Left colon (tissue), 2 donors: ENCODE data around the gene AUTS2. TPM values are rescaled to one million over a fixed set of nuclear protein-coding genes. Genes with fewer than 3 reads are reported as not detected.

Experiments used
- ATAC-seq: fragments of 200-7000 bp; cut with Tn5 transposase; one replicate; pipeline ENCODE4 v1.9.1; 2020; ENCODE audit warnings: mild to moderate bottlenecking, moderate library complexity
- DNase-seq, 2 donors: peaks; one replicate each; pipeline ENCODE4 v3.0.0-alpha.2; 2020
- intact Hi-C, 2 donors: fragments of 100-400 bp; cut with DNase I in 1 of 2; cut with micrococcal nuclease in 1 of 2; formaldehyde crosslinking; loops; one replicate each; pipeline versions ENCODE4 v1.11.2 to v1.14.0; 2022; cut with DNase I, micrococcal nuclease
- total RNA-seq, 2 donors: library from RNA; stranded (reverse); fragmentation: NEBNext Ultra II Directional; extraction: Animal tissue kit (Norgen Biotek cat#: 25700); gene quantifications; one replicate each; pipeline ENCODE4 v1.2.1, GENCODE V29; 2021
- donor health status: DM: no; HTN: no; CAD: no.
- donor health status: DM: yes; HTN: yes; CAD: no.

Gene AUTS2
- total RNA-seq, 2 donors from 2014 or later, result 43.3 to 44.2 TPM

- ATAC-seq (no peak), DNase-seq (no peak)
- intact Hi-C loops, result no loop called here
Measured at GRCh38 chr7:69619054-69619453, 20.8 kb downstream of the AUTS2 start.

DNA sequence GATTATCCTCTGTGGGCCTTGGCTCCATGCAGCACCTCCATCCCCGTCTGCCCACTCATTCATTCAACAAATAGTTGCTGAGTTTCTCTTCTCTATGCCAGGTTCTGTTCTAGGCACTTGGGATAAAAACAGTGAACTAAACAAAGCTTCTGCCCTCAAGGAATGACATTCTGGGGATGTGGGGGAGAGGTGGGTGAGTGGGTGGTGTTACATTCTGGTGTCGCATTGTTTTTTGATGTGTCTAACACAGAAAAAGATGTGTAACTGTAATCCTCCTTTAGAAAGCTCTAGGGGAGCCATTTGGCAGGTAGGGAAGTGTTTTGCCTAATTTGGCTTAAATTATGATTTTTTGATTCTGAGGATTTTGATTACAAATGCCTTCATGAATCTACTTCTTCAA lies 21.4 kb downstream of the AUTS2 start:
- ATAC-seq (no peak), DNase-seq (no peak)
- intact Hi-C loops, result no loop called here

GRCh38 chr7:69620063-69620462 lies 21.8 kb downstream of the AUTS2 start:
- DNase-seq (no peak), ATAC-seq (no peak)
- intact Hi-C loops, result no loop called here

- intact Hi-C loops, result no loop called here
- no peak for DNase-seq
- ATAC-seq, result no peak
Measured at GRCh38 chr7:69620650-69621049, 22.4 kb downstream of the AUTS2 start.

DNA sequence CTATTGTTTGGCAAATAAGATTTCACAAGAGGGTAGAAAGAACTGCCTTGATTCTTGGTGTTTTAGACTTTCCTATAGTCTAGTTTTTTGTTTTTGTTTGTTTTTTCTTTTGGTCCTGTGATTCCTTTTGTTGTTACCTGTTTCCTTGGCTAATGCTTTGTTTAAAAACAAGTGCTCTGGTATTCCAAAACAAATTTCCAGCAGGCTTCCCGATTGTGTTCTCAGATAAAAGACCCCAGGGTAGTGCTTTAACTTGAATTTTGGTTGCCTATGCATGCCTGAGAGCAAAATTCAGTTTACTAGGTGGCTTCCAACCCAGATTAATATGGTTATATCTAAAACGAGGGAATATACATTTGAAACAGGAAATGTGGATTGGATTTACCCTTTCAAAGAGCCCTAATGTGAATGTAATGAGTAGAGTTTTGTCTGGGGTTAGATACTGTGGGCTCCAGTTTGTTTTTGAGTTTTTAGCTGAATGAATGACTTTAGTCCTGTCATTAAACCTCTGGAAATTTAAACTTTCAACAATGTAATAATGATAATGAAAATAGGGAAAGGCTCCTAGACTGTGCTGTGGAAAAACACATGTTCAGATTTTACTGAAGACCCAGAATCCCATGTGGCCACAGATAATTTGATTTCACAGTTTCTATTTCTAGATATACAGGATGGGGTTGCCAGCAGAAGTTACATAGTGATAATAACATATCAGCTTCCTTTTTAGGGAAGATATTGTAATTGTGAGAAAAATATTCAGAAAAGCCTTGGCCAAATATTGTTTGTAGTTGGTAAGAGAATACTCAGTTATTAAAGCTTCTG lies 23.9 kb downstream of the AUTS2 start:
- no peak for ATAC-seq
- intact Hi-C loops, result no loop called here
- no peak for DNase-seq

- no peak for DNase-seq
- intact Hi-C loops, result no loop called here
- ATAC-seq, result no peak
Measured at GRCh38 chr7:69622960-69623359, 24.7 kb downstream of the AUTS2 start.

- intact Hi-C loops, result no loop called here
- ATAC-seq (no peak), DNase-seq (no peak)
Measured at GRCh38 chr7:69624435-69625230, 26.4 kb downstream of the AUTS2 start.

DNA sequence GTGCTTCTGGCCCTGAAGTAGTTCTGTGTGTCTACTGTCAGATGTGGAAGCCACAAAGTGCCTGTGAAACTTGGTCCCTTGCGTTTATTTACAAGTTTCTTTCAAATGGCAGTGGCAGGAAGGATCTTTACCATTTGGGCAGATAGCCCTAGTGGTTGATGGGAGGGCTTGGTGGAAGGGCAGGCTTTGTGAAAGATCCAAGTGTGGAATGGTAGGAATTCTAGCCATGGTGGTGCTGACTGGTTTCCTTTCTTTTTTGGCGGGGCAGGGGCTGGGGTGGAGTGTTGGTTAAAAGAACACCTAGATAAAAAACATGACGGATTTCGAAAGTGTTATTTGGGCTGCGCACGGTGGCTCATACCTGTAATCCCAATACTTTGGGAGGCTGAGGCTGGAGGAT lies 27.0 kb downstream of the AUTS2 start:
- DNase-seq (no peak), ATAC-seq (no peak)
- intact Hi-C loops, result no loop called here

- DNase-seq (no peak), ATAC-seq (no peak)
- intact Hi-C loops, result no loop called here
Measured at GRCh38 chr7:69625798-69626197, 27.5 kb downstream of the AUTS2 start.

GRCh38 chr7:69630292-69630691 lies 32.0 kb downstream of the AUTS2 start:
- intact Hi-C loops, result no loop called here
- no peak for ATAC-seq
- no peak for DNase-seq

GRCh38 chr7:69631131-69631530 lies 32.9 kb downstream of the AUTS2 start:
- intact Hi-C loops, result no loop called here
- DNase-seq, result no peak
- no peak for ATAC-seq

DNA sequence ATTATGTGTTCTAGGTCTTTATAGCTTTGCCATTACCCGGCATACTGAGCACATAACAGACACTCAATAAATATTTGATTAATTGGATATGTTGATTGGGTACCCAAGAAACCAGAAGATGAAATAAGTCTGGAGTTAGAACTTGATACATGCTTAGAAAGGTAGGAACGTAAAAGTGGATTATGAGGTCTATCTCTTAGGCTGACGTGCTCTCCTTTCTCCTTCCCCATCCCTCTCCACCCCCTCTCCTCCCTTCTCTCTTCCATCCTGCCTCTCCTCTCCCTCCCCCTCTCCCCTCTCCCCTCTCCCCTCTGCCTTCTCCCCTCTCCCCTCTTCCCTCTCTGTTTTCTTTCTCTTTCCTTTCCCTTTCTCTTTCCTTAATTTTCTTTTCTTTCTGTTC lies 34.0 kb downstream of the AUTS2 start:
- no peak for DNase-seq
- no peak for ATAC-seq
- intact Hi-C loops, result no loop called here

GRCh38 chr7:69633122-69633831 lies 35.0 kb downstream of the AUTS2 start:
- DNase-seq (no peak), ATAC-seq (no peak)

GRCh38 chr7:69635555-69636185 lies 37.4 kb downstream of the AUTS2 start:
- DNase-seq, result no peak
- no peak for ATAC-seq
- intact Hi-C loops, result no loop called here

More at GRCh38 chr7:69633122-69633831, 35.0 kb downstream of the AUTS2 start:
- intact Hi-C loops, result no loop called here

GRCh38 chr7:69638674-69639073 lies 40.4 kb downstream of the AUTS2 start:
- ATAC-seq (no peak), DNase-seq (no peak)
- intact Hi-C loops, result no loop called here

- no peak for DNase-seq
- intact Hi-C loops, result no loop called here
- ATAC-seq, result no peak
Measured at GRCh38 chr7:69640216-69640615, 41.9 kb downstream of the AUTS2 start.

GRCh38 chr7:69640925-69641594 lies 42.8 kb downstream of the AUTS2 start:
- ATAC-seq (no peak), DNase-seq (no peak)
- intact Hi-C loops, result no loop called here

DNA sequence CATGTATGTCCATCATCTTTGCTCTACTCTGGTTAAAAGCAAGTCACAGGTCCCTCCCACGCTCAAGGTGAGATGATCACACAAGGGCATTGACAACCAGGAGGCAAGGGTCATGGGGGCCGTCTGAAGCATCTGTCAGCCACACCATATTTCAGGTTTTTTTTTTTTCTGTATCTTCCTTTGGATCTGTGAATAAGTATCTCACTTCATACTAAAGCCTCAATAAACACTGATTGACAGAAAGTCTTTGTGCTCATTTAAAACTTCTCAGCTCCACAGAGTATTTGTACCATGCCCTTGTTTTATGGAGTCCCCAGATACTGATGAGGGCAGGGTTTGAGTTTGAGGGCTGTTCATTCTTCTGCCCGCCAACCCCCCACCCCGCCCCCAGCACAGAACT lies 45.0 kb downstream of the AUTS2 start:
- ATAC-seq, result no peak
- intact Hi-C loops, result no loop called here
- DNase-seq, result no peak
